HEK293 (cell line): ENCODE measurements around the gene TEX47.

Experiments used
- CTCF ChIA-PET: fragments of 350-600 bp; formaldehyde crosslinking; extraction: SDS; loops from one replicate; lab custom pipeline; 2021; ENCODE audit warnings: antibody characterized with exemption; lab: Yijun Ruan, JAX
- POLR2A ChIA-PET: fragments of 300-600 bp; formaldehyde crosslinking; extraction: SDS; loops from one replicate; lab custom pipeline; 2020; ENCODE audit warnings: antibody characterized with exemption, inconsistent platforms; lab: Yijun Ruan, JAX
- H3K27ac ChIP-seq: fragments of 200-500 bp; sonication (Bioruptor generic); 2 replicates; pipeline ENCODE4 v1.5.1; 2014; ENCODE audit warnings: low read depth, low read length, control low read depth, inconsistent platforms; ENCODE audit errors: extremely low read depth
- H3K36me3 ChIP-seq, 2 experiments: fragments of 200-500 bp in 1 of 2; sonication (Bioruptor generic) in 1 of 2; 1 replicate in 1 of 2; 2 replicates in 1 of 2; pipeline ENCODE4 v1.5.1; 2014 to 2017; ENCODE audit warnings: inconsistent platforms in 2 of 2, low read length in 2 of 2; ENCODE audit not compliant: control insufficient read depth in 2 of 2, insufficient read depth in 1 of 2
- H3K4me1 ChIP-seq: fragments of 200-500 bp; sonication (Bioruptor generic); 2 replicates; pipeline ENCODE4 v1.5.1; 2014; ENCODE audit warnings: mild to moderate bottlenecking, low read length, inconsistent platforms; ENCODE audit not compliant: control insufficient read depth, insufficient read depth
- H3K4me3 ChIP-seq: 2 replicates; pipeline ENCODE4 v1.5.1; 2011; ENCODE audit warnings: low read depth, mild to moderate bottlenecking, control low read depth, low read length, moderate library complexity
- H3K9me3 ChIP-seq: fragments of 200-500 bp; sonication (Bioruptor generic); 2 replicates; pipeline ENCODE4 v1.5.1; 2014; ENCODE audit warnings: low read depth, low read length, inconsistent platforms; ENCODE audit not compliant: control insufficient read depth, insufficient read depth
- BCL11A ChIP-seq: fragments of 450-650 bp; formaldehyde crosslinking; IDR thresholded peaks from 2 replicates; pipeline ENCODE4 v1.5.1; 2016; ENCODE audit warnings: low read depth, missing biosample characterization, missing genetic modification characterization
- MEIS1 ChIP-seq: sonication (generic); formaldehyde crosslinking; IDR thresholded peaks from 2 replicates; pipeline ENCODE4 v1.8.1; 2022; ENCODE audit warnings: missing genetic modification reagents, mild to moderate bottlenecking, borderline replicate concordance
- MZF1 ChIP-seq: fragments of 450-650 bp; formaldehyde crosslinking; IDR thresholded peaks from 2 replicates; pipeline ENCODE4 v1.5.1; 2017; ENCODE audit warnings: missing biosample characterization, missing genetic modification characterization, borderline replicate concordance
- YY2 ChIP-seq: fragments of 450-650 bp; formaldehyde crosslinking; IDR thresholded peaks from 2 replicates; pipeline ENCODE4 v1.5.1; 2016; ENCODE audit warnings: missing biosample characterization, missing genetic modification characterization
- ZBTB7A ChIP-seq: fragments of 450-650 bp; formaldehyde crosslinking; IDR thresholded peaks from 2 replicates; pipeline ENCODE4 v1.5.1; 2016; ENCODE audit warnings: low read depth, missing biosample characterization, missing genetic modification characterization
- ZBTB8A ChIP-seq: fragments of 450-650 bp; formaldehyde crosslinking; IDR thresholded peaks from 2 replicates; pipeline ENCODE4 v1.5.1; 2016; ENCODE audit warnings: missing biosample characterization, missing genetic modification characterization
- ZNF112 ChIP-seq: fragments of 450-650 bp; formaldehyde crosslinking; IDR thresholded peaks from 2 replicates; pipeline ENCODE4 v1.5.0; 2017; ENCODE audit warnings: missing biosample characterization, missing genetic modification characterization
- ZNF37A ChIP-seq: fragments of 450-650 bp; IDR thresholded peaks from 2 replicates; pipeline ENCODE4 v1.5.1; 2018; ENCODE audit warnings: missing biosample characterization, missing genetic modification characterization
- ZNF404 ChIP-seq: fragments of 450-650 bp; formaldehyde crosslinking; IDR thresholded peaks from 2 replicates; pipeline ENCODE4 v1.5.1; 2017; ENCODE audit warnings: missing biosample characterization, missing genetic modification characterization
- ZNF473 ChIP-seq: fragments of 450-650 bp; formaldehyde crosslinking; IDR thresholded peaks from 2 replicates; pipeline ENCODE4 v1.5.1; 2017; ENCODE audit warnings: missing biosample characterization, missing genetic modification characterization
- ZNF600 ChIP-seq: fragments of 450-650 bp; formaldehyde crosslinking; IDR thresholded peaks from 2 replicates; pipeline ENCODE4 v1.5.1; 2016; ENCODE audit warnings: missing biosample characterization, missing genetic modification characterization
- ZNF701 ChIP-seq: fragments of 450-650 bp; formaldehyde crosslinking; IDR thresholded peaks from 2 replicates; pipeline ENCODE4 v1.5.1; 2016; ENCODE audit warnings: missing biosample characterization, missing genetic modification characterization
- TF ChIP-seq, protein P1 (sequence below): fragments of 450-650 bp; formaldehyde crosslinking; IDR thresholded peaks from 2 replicates; pipeline ENCODE4 v1.5.1; 2017; ENCODE audit warnings: missing biosample characterization, missing genetic modification characterization
- TF ChIP-seq, protein P2 (sequence below): fragments of 450-650 bp; IDR thresholded peaks from 2 replicates; pipeline ENCODE4 v1.5.1; 2018; ENCODE audit warnings: missing biosample characterization, mild to moderate bottlenecking, missing genetic modification characterization
- TF ChIP-seq, protein P3 (sequence below): fragments of 450-650 bp; formaldehyde crosslinking; IDR thresholded peaks from 2 replicates; pipeline ENCODE4 v1.5.1; 2016; ENCODE audit warnings: missing biosample characterization, missing genetic modification characterization
- TF ChIP-seq, protein P4 (sequence below): fragments of 450-650 bp; formaldehyde crosslinking; IDR thresholded peaks from 2 replicates; pipeline ENCODE4 v1.5.1; 2017; ENCODE audit warnings: missing biosample characterization, missing genetic modification characterization
- TF ChIP-seq, protein P5 (sequence below): fragments of 450-650 bp; formaldehyde crosslinking; conservative IDR thresholded peaks from 2 replicates; pipeline ENCODE4 v1.5.1; 2016; ENCODE audit warnings: low read depth, missing biosample characterization, missing genetic modification characterization
- TF ChIP-seq, protein P6 (sequence below): fragments of 450-650 bp; formaldehyde crosslinking; IDR thresholded peaks from 2 replicates; pipeline ENCODE4 v1.5.1; 2016; ENCODE audit warnings: missing biosample characterization, missing genetic modification characterization

TEX47 gene

DNA sequence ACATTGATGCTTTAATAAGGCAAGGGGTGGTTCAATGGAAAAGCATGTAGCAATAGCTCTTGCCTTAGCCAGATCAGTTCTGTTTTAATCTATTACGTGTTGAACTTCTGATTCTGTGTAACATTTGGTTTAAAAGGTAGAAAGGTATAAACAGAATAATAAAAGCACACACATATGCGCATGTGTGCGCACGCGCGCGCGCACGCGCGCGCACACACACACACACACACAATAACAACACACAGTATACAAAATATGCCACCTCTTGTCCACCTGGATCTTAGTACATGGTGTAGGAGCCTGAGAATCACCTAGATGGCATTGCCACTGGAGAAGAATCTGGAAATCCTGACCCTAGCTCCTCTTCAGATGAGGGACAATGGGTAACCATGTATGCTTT, 49.6 kb upstream of the TEX47 start (continued):
- TF ChIP-seq ZNF600 (tag by site-specific recombination) = no peak

DNA sequence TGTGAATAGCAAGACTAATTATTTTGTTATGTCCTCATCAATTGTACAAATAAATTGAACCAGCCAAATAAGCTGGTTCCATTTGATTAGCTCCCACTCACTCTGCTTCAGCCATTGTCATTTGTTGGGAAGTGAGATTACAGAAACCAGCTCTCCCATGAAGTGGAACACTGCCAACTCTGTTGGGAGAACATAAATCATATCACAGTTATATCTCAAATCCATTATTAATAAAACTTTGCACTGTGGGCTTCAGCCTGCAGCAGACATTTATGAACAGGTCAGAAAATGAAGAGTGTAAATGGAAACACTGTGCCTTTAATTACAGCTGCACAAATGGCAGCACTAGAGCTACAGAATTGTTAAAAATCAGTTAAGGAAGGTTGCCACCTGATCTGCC, 46.7 kb upstream of the TEX47 start:
- POLR2A ChIA-PET = no interaction called here
- Histone ChIP-seq H3K27ac (no peak overlapping the region), H3K36me3 (no peaks in the 10 kb centered on the region), H3K4me1 (no peaks in the 10 kb centered on the region), H3K9me3 (no peaks in the 10 kb centered on the region), H3K4me3 (no peak overlapping the region)
- CTCF ChIA-PET = no interaction called here
- TF ChIP-seq, protein P1, sequence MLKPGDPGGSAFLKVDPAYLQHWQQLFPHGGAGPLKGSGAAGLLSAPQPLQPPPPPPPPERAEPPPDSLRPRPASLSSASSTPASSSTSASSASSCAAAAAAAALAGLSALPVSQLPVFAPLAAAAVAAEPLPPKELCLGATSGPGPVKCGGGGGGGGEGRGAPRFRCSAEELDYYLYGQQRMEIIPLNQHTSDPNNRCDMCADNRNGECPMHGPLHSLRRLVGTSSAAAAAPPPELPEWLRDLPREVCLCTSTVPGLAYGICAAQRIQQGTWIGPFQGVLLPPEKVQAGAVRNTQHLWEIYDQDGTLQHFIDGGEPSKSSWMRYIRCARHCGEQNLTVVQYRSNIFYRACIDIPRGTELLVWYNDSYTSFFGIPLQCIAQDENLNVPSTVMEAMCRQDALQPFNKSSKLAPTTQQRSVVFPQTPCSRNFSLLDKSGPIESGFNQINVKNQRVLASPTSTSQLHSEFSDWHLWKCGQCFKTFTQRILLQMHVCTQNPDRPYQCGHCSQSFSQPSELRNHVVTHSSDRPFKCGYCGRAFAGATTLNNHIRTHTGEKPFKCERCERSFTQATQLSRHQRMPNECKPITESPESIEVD (tag by site-specific recombination) = no peak
- no peak for TF ChIP-seq ZBTB7A (tag by site-specific recombination)
- TF ChIP-seq ZBTB8A (tag by site-specific recombination) = no peak
- TF ChIP-seq, protein P2, sequence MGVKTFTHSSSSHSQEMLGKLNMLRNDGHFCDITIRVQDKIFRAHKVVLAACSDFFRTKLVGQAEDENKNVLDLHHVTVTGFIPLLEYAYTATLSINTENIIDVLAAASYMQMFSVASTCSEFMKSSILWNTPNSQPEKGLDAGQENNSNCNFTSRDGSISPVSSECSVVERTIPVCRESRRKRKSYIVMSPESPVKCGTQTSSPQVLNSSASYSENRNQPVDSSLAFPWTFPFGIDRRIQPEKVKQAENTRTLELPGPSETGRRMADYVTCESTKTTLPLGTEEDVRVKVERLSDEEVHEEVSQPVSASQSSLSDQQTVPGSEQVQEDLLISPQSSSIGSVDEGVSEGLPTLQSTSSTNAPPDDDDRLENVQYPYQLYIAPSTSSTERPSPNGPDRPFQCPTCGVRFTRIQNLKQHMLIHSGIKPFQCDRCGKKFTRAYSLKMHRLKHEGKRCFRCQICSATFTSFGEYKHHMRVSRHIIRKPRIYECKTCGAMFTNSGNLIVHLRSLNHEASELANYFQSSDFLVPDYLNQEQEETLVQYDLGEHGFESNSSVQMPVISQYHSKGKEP (tag by site-specific recombination) = no peak
- TF ChIP-seq ZNF112 (tag by site-specific recombination) = no peak

DNA sequence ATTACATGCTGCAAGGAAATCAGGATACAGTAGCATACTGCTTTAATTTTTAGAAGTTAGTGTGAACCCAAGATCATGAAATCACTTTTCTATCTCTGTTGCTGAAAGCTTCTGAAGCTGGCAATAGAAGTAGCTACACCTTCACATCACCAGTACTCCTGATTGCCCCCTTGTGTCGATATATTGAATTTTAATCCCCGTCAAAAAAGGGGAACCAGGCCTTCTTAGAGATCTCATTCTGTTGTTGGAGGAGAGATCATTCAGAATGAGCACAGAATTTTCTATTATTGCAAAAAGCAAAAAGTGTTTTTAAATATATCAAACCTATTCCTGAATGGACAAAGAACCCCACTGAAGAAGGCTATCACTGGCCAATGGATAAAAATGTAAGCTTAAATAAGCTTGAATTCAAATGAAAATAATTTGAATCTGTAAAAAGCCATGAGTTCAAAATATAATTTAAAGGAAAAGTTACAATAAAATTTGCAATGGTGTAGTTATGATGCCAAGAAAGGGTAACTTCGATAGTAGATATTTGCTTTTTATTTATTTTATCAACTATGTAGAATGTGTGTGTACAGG, 39.7 kb upstream of the TEX47 start:
- POLR2A ChIA-PET = no interaction called here

More for the DNA sequence above, 39.7 kb upstream of the TEX47 start:
- Histone ChIP-seq H3K4me1 (no peaks in the 10 kb centered on the region), H3K9me3 (no peaks in the 10 kb centered on the region), H3K36me3 (no peaks in the 10 kb centered on the region), H3K4me3 (no peak overlapping the region), H3K27ac (no peak overlapping the region)
- TF ChIP-seq BCL11A (tag by site-specific recombination) = no peak
- TF ChIP-seq YY2 (tag by site-specific recombination) = no peak
- TF ChIP-seq ZNF473 = no peak
- TF ChIP-seq, protein P3, sequence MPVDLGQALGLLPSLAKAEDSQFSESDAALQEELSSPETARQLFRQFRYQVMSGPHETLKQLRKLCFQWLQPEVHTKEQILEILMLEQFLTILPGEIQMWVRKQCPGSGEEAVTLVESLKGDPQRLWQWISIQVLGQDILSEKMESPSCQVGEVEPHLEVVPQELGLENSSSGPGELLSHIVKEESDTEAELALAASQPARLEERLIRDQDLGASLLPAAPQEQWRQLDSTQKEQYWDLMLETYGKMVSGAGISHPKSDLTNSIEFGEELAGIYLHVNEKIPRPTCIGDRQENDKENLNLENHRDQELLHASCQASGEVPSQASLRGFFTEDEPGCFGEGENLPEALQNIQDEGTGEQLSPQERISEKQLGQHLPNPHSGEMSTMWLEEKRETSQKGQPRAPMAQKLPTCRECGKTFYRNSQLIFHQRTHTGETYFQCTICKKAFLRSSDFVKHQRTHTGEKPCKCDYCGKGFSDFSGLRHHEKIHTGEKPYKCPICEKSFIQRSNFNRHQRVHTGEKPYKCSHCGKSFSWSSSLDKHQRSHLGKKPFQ (tag by site-specific recombination) = no peak
- no peak for TF ChIP-seq MZF1 (tag by site-specific recombination)
- TF ChIP-seq, protein P4, sequence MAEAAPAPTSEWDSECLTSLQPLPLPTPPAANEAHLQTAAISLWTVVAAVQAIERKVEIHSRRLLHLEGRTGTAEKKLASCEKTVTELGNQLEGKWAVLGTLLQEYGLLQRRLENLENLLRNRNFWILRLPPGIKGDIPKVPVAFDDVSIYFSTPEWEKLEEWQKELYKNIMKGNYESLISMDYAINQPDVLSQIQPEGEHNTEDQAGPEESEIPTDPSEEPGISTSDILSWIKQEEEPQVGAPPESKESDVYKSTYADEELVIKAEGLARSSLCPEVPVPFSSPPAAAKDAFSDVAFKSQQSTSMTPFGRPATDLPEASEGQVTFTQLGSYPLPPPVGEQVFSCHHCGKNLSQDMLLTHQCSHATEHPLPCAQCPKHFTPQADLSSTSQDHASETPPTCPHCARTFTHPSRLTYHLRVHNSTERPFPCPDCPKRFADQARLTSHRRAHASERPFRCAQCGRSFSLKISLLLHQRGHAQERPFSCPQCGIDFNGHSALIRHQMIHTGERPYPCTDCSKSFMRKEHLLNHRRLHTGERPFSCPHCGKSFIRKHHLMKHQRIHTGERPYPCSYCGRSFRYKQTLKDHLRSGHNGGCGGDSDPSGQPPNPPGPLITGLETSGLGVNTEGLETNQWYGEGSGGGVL = no peak
- no peak for TF ChIP-seq ZNF37A
- no peak for TF ChIP-seq ZNF404 (tag by site-specific recombination)
- TF ChIP-seq, protein P5, sequence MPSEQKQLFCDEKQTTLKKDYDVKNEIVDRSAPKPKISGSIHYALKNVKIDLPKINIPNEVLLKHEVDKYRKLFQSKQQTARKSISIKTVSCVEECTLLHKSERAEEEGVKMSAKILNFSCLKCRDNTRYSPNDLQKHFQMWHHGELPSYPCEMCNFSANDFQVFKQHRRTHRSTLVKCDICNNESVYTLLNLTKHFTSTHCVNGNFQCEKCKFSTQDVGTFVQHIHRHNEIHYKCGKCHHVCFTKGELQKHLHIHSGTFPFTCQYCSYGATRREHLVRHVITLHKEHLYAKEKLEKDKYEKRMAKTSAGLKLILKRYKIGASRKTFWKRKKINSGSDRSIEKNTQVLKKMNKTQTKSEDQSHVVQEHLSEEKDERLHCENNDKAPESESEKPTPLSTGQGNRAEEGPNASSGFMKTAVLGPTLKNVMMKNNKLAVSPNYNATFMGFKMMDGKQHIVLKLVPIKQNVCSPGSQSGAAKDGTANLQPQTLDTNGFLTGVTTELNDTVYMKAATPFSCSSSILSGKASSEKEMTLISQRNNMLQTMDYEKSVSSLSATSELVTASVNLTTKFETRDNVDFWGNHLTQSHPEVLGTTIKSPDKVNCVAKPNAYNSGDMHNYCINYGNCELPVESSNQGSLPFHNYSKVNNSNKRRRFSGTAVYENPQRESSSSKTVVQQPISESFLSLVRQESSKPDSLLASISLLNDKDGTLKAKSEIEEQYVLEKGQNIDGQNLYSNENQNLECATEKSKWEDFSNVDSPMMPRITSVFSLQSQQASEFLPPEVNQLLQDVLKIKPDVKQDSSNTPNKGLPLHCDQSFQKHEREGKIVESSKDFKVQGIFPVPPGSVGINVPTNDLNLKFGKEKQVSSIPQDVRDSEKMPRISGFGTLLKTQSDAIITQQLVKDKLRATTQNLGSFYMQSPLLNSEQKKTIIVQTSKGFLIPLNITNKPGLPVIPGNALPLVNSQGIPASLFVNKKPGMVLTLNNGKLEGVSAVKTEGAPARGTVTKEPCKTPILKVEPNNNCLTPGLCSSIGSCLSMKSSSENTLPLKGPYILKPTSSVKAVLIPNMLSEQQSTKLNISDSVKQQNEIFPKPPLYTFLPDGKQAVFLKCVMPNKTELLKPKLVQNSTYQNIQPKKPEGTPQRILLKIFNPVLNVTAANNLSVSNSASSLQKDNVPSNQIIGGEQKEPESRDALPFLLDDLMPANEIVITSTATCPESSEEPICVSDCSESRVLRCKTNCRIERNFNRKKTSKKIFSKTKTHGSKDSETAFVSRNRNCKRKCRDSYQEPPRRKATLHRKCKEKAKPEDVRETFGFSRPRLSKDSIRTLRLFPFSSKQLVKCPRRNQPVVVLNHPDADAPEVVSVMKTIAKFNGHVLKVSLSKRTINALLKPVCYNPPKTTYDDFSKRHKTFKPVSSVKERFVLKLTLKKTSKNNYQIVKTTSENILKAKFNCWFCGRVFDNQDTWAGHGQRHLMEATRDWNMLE (tag by site-specific recombination) = no peak
- no peak for TF ChIP-seq ZNF701 (tag by site-specific recombination)
- no peak for TF ChIP-seq ZNF112 (tag by site-specific recombination)
- TF ChIP-seq MEIS1 (CRISPR knock-in tag) = no peak
- TF ChIP-seq, protein P6, sequence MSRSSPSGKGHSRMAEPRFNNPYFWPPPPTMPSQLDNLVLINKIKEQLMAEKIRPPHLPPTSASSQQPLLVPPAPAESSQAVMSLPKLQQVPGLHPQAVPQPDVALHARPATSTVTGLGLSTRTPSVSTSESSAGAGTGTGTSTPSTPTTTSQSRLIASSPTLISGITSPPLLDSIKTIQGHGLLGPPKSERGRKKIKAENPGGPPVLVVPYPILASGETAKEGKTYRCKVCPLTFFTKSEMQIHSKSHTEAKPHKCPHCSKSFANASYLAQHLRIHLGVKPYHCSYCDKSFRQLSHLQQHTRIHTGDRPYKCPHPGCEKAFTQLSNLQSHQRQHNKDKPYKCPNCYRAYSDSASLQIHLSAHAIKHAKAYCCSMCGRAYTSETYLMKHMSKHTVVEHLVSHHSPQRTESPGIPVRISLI (tag by site-specific recombination) = no peak
- CTCF ChIA-PET = interaction anchor here (0.6 to 1.7 kb wide), 15 partner anchors 8 to 1614 kb away, joined by 3 to 9 read pairs (median 4); no protein-coding TSS in a partner anchor
